Large intestine (tissue), 3 donors: ENCODE data around the gene GARIN5A. TPM values are rescaled to one million over a fixed set of nuclear protein-coding genes. Genes with fewer than 3 reads are reported as not detected.

Source experiments
- DNase-seq, 2 donors: peaks; one replicate each; pipeline versions ENCODE4 v3.0.0 to v3.0.0-alpha.2; 2013
- H3K27ac ChIP-seq: one replicate; pipeline ENCODE4 v1.5.1; 2013; ENCODE audit warnings: low read length
- H3K27me3 ChIP-seq: 2 replicates; pipeline ENCODE4 v1.6.1; 2013; ENCODE audit warnings: low read length; ENCODE audit not compliant: control insufficient read depth, insufficient read depth
- H3K36me3 ChIP-seq: 2 replicates; pipeline ENCODE4 v1.6.1; 2013; ENCODE audit warnings: low read length; ENCODE audit not compliant: control insufficient read depth, insufficient read depth
- H3K4me1 ChIP-seq: one replicate; pipeline ENCODE4 v1.6.1; 2013; ENCODE audit warnings: low read length; ENCODE audit not compliant: control insufficient read depth, insufficient read depth
- H3K4me3 ChIP-seq: one replicate; pipeline ENCODE4 v1.5.1; 2013; ENCODE audit warnings: low read length
- H3K9me3 ChIP-seq: one replicate; pipeline ENCODE4 v1.6.1; 2013; ENCODE audit warnings: mild to moderate bottlenecking, low read depth, low read length, moderate library complexity; ENCODE audit not compliant: control insufficient read depth
- WGBS: methylation state at CpG from one replicate; pipeline ENCODE4 v1.1.5; 2013; ENCODE audit warnings: low lambda C conversion rate; ENCODE audit not compliant: insufficient coverage; 5-methylcytosine and 5-hydroxymethylcytosine counted together
- polyA plus RNA-seq: library from polyadenylated mRNA; unstranded; fragments of 120-200 nt; gene quantifications from one replicate; pipeline ENCODE4 v1.2.1, GENCODE V29; 2013

Gene GARIN5A
- polyA plus RNA-seq, 1 donor = 2.7 TPM

DNA sequence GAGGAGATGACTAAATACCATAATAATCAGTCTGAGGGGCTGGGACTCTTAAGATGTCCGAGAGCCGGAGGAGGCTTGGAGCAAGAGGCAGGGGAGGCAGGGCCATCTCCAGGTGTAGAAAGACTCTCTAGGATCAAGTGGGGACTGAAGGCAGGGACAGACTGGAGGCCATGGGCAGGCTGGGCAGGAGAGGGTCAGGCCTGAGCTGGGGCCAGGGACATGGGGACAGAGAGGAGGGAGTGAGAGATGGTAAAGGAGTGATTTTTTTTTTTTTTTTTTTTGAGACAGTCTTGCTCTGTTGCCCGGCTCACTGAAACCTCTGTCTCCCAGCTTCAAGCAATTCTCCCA, 32.2 kb upstream of the GARIN5A start:
- no CpG with 5 or more reads among the region's 3 CpGs for WGBS
- no peak for DNase-seq
- H3K27me3 ChIP-seq = no peaks in the 10 kb centered on the region

DNA sequence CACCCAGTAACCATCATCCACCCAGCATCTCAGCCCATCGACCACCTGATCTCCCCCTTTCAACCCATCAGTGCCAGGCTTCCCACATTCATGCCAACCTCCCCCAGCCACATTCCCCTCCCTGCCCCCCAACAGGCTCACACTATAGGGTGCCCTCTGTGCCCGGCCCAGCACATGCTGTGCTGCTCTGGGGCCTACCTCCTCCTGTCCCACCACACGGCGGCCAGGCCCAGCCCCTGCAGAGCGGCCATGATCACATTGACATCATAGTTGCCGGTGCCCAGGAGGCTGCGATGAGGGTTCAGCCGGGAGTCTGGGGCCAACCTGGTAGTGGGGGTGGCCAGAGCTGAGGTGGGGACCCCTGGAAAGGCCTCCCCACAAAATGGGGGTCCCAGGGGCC, 30.7 kb upstream of the GARIN5A start:
- H3K36me3 ChIP-seq = no peaks in the 10 kb centered on the region
- peaks cover 9% of the 10 kb centered on the region for H3K4me1 ChIP-seq
- H3K4me3 ChIP-seq = no peak overlapping the region
- no peak overlapping the region for H3K27ac ChIP-seq
- peaks cover 3% of the 10 kb centered on the region for H3K9me3 ChIP-seq
- no CpG with 5 or more reads among the region's 8 CpGs for WGBS
- H3K27me3 ChIP-seq = no peaks in the 10 kb centered on the region
- no peak for DNase-seq

More for the DNA sequence above, 32.2 kb upstream of the GARIN5A start:
- Histone ChIP-seq H3K9me3 (peaks cover 3% of the 10 kb centered on the region), H3K4me1 (peaks cover 11% of the 10 kb centered on the region), H3K27ac (no peak overlapping the region), H3K4me3 (no peak overlapping the region), H3K36me3 (no peaks in the 10 kb centered on the region)

DNA sequence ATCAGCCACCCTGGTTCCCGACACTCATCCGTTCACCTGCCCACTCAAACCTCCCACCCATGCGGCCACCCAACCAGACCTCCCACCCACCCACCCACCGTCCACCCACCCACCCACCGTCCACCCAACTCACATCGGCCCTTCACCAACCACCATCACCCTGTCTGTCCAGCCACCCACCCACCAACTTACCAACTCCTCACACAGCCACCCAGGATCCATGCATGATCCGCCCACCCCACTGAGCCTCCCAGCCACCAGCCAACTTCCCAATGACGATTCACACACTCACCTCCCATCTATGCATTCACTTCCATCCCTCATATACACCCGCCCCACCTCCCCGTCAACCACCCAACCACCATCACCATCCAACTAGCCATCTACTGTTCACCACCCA, 30.1 kb upstream of the GARIN5A start:
- H3K27me3 ChIP-seq = no peaks in the 10 kb centered on the region
- DNase-seq = no peak
- H3K36me3 ChIP-seq = no peaks in the 10 kb centered on the region

DNA sequence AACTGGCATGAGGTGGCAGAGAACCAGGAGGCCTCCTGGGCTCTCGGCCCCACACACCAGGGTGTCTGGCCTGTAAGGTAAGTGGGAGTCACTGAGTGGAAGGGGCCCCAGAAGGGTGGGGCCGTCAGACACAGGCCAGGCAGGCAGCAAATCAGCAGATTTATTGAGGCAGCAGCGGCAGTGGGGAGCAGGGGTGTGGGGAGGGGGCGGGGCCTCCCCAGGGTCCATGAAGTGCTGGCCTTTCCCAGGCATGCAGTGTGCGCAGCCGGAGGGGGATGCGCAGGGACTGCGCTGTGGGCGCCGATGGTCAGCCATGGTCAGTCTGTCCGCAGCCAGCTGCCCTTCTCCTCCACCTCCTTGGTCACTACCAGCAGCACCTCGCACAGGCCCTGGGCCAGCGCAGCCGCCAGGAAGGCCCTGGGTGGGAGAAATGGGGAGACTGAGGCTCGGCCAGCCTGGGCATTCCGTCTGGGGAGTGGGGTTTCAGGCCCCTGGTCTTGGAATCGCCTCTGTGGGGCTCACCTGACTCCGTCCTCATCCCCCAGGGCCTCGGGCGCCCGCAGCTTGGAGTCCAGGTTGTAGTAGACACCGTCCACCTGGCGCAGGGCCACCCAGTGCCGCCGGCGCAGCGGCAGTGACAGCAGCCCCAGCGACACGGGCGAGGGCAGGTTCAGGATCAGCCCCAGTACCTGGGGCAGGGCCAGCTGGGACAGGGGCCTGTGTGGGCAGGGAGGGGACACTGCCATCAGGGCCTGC, 29.4 kb upstream of the GARIN5A start:
- no peak overlapping the region for H3K4me3 ChIP-seq
- H3K27me3 ChIP-seq = peaks cover 2% of the 10 kb centered on the region
- H3K27ac ChIP-seq = no peak overlapping the region
- peaks cover 9% of the 10 kb centered on the region for H3K4me1 ChIP-seq
- DNase-seq = no peak
- no CpG with 5 or more reads among the region's 30 CpGs for WGBS
- H3K9me3 ChIP-seq = no peaks in the 10 kb centered on the region
- no peaks in the 10 kb centered on the region for H3K36me3 ChIP-seq

More for the DNA sequence above, 30.1 kb upstream of the GARIN5A start:
- Histone ChIP-seq H3K27ac (no peak overlapping the region), H3K4me1 (peaks cover 9% of the 10 kb centered on the region), H3K9me3 (no peaks in the 10 kb centered on the region), H3K4me3 (no peak overlapping the region)
- no CpG with 5 or more reads among the region's 10 CpGs for WGBS

DNA sequence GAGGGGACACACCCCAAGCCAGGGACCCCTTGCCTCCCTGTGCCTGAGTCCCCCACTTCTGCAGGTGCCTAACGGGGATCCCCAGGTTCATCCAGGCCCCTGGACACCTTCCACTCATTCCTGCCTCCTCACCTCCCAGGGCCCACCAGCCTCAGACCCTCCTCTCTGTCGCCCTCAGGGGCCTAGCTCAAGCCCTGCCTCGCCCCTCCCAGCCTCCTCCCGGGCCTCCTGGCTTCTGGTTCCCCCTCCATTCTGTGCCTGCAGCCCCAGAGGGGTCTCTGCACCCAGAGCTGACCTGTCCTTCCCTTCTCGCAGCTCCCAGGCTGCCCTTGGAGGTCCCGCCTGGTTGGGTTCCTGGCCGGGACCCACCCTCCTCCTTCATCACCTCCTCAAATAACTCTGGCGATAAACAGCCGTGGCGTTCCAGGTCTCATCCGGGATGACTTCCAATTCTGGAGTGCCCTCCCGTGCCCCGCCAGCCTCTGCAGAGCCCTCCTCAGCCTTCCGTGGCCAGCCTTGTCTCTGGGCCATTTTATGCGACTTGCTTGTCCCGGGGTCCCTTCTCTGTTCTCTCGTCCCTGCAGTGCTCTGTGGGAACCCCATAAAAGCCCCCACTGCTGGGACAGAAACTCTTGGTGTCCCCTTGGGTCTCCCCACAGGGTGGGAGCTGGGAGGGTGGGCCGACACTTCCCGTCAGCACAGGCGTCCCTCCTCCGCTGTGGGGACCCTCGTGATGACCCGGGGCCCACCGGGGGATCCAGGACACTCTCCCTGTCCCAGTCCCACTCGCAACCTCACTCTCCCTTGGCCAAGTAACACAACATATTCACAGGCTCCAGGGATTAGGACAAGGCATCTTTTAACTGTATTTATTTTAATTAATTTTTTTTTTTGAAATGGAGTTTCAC, 25.2 kb upstream of the GARIN5A start:
- DNase-seq = no peak
- Histone ChIP-seq H3K27ac (no peak overlapping the region), H3K9me3 (peaks cover 9% of the 10 kb centered on the region), H3K36me3 (no peaks in the 10 kb centered on the region), H3K4me1 (peaks cover 6% of the 10 kb centered on the region), H3K27me3 (peaks cover 31% of the 10 kb centered on the region), H3K4me3 (no peak overlapping the region)
- no CpG with 5 or more reads among the region's 25 CpGs for WGBS

DNA sequence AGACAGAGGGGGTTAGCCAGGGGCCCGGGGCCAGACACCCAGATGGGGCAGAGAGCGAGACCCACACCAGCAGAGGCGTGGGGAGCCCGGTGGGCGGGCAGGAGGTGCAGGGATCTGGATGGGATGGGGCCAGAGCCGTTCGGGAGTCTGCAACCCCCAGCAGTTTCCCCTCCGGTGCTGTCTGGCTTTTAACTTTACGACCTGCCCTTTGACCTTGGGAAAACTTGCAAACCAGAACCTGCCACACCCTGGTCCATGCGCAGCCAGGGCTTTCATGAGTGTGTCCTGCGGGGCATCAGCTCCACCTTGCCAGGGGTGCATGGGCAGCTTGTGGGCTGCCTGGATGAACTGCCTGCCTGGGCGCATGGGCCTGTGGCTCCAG, 24.5 kb upstream of the GARIN5A start:
- peaks cover 37% of the 10 kb centered on the region for H3K27me3 ChIP-seq
- WGBS = no CpG with 5 or more reads among the region's 12 CpGs
- H3K36me3 ChIP-seq = no peaks in the 10 kb centered on the region
- no peak overlapping the region for H3K4me3 ChIP-seq
- peaks cover 9% of the 10 kb centered on the region for H3K9me3 ChIP-seq
- no peak overlapping the region for H3K27ac ChIP-seq
- DNase-seq = no peak
- H3K4me1 ChIP-seq = peaks cover 6% of the 10 kb centered on the region

DNA sequence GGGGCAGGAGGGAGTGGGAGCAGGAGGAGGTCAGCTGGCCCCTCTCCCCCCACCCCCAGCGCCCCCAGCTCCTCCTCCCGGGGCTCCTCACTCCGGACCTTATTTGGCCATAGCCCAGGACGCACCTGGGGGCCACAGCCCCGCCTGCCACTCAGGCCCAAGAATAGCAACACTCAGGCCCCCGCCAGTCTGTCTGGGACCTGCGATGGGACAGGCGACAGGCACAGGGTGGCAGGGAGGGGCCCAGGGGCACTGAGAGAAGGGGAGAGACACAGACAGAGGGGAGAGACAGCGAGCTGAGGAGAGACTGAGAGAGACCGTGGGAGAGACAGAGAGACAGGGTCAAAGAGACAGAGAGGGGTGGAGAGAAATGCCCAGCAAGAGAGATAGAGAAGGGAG, 24.1 kb upstream of the GARIN5A start:
- Histone ChIP-seq H3K4me3 (no peak overlapping the region), H3K27me3 (peaks cover 38% of the 10 kb centered on the region), H3K36me3 (no peaks in the 10 kb centered on the region), H3K27ac (no peak overlapping the region), H3K9me3 (peaks cover 9% of the 10 kb centered on the region), H3K4me1 (peaks cover 6% of the 10 kb centered on the region)
- no peak for DNase-seq
- WGBS = 30% methylated on average over 2 of the region's 10 CpGs

DNA sequence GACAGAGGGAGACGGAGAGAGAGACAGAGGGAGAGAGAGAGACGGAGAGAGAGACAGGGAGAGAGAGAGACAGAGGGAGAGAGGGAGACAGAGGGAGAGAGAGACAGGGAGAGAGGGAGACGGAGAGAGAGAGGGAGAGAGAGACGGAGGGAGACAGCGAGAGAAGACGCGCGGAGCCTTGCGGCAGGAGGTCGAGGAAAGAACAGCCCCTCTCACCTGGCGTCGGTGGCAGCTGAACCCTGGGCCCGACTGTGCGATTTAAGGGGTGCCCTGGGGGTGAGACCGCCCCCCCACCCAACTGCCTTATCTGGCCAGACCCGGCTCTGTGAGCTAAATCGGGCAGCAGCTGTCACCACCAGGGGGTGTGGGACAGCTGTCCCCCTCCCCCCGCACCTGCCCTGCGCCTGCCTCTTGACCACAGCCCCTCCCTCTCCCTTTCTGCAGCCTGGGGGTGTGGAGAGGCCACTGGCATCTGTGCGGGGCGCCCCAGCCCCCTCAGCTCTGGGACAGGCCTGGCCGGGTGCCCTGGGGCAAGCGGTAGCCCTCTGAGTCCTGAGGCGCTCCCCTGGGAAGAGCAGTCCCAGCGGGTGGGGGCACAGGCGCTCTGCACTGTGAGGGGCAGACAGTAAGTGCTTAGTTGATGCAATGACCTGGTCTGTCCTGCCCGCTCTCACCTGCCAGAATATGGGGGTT, 23.6 kb upstream of the GARIN5A start:
- H3K4me1 ChIP-seq = peaks cover 6% of the 10 kb centered on the region
- no peak overlapping the region for H3K27ac ChIP-seq
- peak in 1 of 2 donors; percentile 46 for DNase-seq
- H3K4me3 ChIP-seq = no peak overlapping the region
- H3K9me3 ChIP-seq = peaks cover 9% of the 10 kb centered on the region
- peaks cover 38% of the 10 kb centered on the region for H3K27me3 ChIP-seq
- no peaks in the 10 kb centered on the region for H3K36me3 ChIP-seq
- 28% methylated on average over 3 of the region's 27 CpGs for WGBS

DNA sequence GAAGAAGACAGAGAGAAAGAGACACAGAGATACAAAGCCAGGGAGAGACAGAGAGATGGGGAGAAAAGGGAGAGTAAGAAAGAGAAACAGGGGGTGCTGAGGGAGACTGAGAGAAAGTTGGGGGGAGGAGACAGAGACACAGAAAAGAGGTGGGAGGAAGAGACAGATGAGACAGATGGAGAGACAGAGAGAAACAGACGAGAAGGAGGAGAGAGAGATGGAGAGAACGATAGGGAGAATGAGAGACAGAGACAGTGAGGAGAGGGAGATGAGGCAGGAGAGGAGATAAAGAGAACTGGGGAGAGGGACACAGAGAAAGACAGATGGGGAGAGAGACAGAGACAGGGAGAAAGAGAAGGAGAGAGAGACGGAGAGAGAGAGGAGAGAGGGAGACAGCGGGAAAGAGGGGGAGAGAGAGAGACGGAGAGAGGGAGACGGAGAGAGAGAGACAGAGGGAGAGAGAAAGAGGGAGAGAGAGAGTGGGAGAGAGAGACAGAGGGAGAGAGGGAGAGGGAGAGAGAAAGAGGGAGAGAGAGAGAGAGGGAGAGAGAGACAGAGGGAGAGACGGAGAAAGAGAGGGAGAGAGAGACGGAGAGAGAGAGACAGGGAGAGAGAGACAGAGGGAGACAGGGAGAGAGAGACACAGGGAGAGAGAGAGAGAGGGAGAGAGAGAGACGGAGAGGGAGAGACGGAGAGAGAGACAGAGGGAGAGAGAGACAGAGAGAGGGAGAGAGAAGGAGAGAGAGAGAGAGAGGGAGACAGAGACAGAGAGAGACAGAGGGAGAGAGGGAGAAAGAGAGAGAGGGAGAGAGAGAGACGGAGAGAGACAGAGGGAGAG, 21.8 kb upstream of the GARIN5A start:
- no peak overlapping the region for H3K4me3 ChIP-seq
- no peak overlapping the region for H3K27ac ChIP-seq
- DNase-seq = no peak
- 75% methylated on average over 11 of the region's 11 CpGs for WGBS
- H3K4me1 ChIP-seq = peaks cover 6% of the 10 kb centered on the region
- no peaks in the 10 kb centered on the region for H3K36me3 ChIP-seq
- H3K27me3 ChIP-seq = peaks cover 38% of the 10 kb centered on the region
- H3K9me3 ChIP-seq = peaks cover 9% of the 10 kb centered on the region

DNA sequence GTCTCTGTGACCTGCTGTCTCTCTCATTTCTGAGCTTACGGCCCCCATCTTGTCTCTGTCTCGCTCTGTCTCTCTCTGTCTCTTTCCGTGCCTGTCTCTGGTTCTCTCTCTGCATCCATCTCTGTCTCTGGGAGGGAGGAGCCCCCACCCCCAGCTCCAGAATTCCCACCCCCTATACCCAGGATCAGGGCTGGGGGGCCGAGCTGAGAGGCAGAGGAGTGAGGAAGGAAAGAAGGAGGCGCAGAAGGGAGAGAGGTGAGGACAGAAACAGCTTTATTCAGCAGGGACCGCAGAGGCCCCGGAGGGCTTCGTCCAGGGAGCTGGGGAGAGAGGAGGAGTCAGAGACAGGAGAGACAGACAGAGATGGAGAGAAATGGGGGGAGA, 20.4 kb upstream of the GARIN5A start:
- Histone ChIP-seq H3K4me1 (peaks cover 11% of the 10 kb centered on the region), H3K27ac (no peak overlapping the region), H3K4me3 (no peak overlapping the region), H3K9me3 (peaks cover 9% of the 10 kb centered on the region), H3K36me3 (no peaks in the 10 kb centered on the region), H3K27me3 (peaks cover 38% of the 10 kb centered on the region)
- DNase-seq = no peak
- 54% methylated on average over 3 of the region's 8 CpGs for WGBS
